DOHH2 (cell line): ENCODE data around the gene TMC7.

ENCODE experiments used
- EZH2phosphoT487 ChIP-seq: fragments of 200-600 bp; sonication (generic); IDR thresholded peaks from 2 replicates; pipeline ENCODE4 v1.6.1; 2017; ENCODE audit warnings: borderline replicate concordance, mild to moderate bottlenecking, antibody characterized with exemption, low read length, moderate library complexity, mixed read lengths
- TF ChIP-seq, protein P1 (sequence below): fragments of 200-600 bp; sonication (generic); IDR thresholded peaks from one replicate; pipeline ENCODE4 v1.5.1; 2014; ENCODE audit warnings: antibody characterized with exemption, mild to moderate bottlenecking, low read depth, low read length; ENCODE audit not compliant: poor library complexity, severe bottlenecking

DNA sequence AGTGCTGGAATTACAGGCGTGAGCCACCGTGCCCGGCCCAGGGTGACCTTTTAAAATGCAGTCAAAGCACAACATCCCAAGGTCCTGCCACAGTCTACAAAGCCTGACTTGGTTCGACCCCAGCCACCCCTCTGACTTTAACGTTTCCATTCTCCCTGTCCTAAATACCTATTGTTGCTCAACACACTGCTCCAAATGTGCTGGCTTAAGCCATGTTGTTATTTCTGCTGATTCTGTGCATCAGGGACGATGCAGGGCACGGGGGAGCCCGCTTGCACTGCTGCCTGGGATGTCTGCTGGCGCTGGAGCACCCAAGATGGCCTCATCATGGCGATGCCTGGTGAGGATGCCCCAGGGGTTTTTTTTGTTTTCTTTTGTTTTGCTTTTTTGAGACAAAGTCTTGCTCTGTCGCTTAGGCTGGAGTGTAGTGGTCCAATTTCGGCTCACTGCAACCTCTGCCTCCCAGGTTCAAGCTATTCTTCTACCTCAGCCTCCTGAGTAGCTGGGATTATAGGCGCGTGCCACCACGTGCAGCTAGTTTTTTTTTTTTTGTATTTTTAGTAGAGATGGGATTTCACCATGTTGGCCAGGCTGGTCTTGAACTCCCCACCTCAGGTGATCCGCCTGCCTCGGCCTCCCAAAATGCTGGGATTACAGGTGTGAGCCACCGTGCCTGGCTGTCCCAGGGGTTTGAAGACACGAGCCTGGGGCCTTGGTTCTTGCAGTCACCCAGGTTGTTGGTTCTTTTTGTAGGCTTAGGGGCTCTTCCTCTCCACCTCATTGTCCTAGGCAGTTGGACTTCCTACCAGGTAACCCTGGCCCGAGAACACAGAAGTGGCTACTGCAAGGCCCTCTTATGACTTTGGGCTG, 22.9 kb downstream of the TMC7 start:
- TF ChIP-seq, protein P1, sequence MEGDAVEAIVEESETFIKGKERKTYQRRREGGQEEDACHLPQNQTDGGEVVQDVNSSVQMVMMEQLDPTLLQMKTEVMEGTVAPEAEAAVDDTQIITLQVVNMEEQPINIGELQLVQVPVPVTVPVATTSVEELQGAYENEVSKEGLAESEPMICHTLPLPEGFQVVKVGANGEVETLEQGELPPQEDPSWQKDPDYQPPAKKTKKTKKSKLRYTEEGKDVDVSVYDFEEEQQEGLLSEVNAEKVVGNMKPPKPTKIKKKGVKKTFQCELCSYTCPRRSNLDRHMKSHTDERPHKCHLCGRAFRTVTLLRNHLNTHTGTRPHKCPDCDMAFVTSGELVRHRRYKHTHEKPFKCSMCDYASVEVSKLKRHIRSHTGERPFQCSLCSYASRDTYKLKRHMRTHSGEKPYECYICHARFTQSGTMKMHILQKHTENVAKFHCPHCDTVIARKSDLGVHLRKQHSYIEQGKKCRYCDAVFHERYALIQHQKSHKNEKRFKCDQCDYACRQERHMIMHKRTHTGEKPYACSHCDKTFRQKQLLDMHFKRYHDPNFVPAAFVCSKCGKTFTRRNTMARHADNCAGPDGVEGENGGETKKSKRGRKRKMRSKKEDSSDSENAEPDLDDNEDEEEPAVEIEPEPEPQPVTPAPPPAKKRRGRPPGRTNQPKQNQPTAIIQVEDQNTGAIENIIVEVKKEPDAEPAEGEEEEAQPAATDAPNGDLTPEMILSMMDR, result no peak
- TF ChIP-seq EZH2phosphoT487, result no peak
